Kidney epithelial cell (primary cell): ENCODE measurements around the gene SLC45A2. TPM values are rescaled to one million over a fixed set of nuclear protein-coding genes. Genes with fewer than 3 reads are reported as not detected.

Source experiments
- DNase-seq: peaks from one replicate; pipeline ENCODE4 v3.0.0-alpha.2; 2010; ENCODE audit warnings: low read depth
- H3K27me3 ChIP-seq: 2 replicates; pipeline ENCODE4 v1.6.0; 2011; ENCODE audit warnings: low read length; ENCODE audit not compliant: control insufficient read depth, insufficient read depth
- H3K36me3 ChIP-seq: 2 replicates; pipeline ENCODE4 v1.5.1; 2011; ENCODE audit warnings: low read length; ENCODE audit not compliant: control insufficient read depth, insufficient read depth
- H3K4me3 ChIP-seq: 2 replicates; pipeline ENCODE4 v1.5.1; 2011; ENCODE audit warnings: low read depth, mild to moderate bottlenecking, control low read depth, low read length
- total RNA-seq: library from RNA; depleted of rRNA; stranded (reverse); fragments of >200 nt; gene quantifications from 2 replicates; pipeline ENCODE4 v1.2.3, GENCODE V29; 2015
- TF ChIP-seq, protein P1 (sequence below): IDR thresholded peaks from 2 replicates; pipeline ENCODE4 v1.5.1; 2011; ENCODE audit warnings: mild to moderate bottlenecking, moderate library complexity, low read length, control low read depth, inconsistent platforms; ENCODE audit not compliant: insufficient read depth, poor library complexity, severe bottlenecking

Gene SLC45A2
- total RNA-seq, 1 donor from 2014 or later: not detected

DNA sequence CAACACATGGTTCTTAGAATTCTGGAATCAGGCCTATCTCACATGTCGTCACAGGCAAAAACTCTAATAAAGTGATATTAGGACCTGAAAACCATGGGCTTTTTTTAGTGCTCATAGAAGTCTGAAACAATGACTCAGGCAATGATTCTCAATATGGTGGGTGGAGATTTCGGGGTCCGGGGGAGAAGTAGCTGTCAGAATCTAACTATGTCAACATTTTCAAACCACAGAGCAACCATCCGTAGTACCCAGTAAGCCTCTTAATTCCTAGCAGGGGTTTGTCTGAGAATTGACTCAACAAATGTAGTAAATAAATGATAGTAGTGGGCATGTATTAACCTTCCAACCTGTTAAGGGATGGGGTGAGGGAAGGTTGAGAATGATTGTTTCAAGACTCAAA, 20.7 kb upstream of the SLC45A2 start:
- TF ChIP-seq, protein P1, sequence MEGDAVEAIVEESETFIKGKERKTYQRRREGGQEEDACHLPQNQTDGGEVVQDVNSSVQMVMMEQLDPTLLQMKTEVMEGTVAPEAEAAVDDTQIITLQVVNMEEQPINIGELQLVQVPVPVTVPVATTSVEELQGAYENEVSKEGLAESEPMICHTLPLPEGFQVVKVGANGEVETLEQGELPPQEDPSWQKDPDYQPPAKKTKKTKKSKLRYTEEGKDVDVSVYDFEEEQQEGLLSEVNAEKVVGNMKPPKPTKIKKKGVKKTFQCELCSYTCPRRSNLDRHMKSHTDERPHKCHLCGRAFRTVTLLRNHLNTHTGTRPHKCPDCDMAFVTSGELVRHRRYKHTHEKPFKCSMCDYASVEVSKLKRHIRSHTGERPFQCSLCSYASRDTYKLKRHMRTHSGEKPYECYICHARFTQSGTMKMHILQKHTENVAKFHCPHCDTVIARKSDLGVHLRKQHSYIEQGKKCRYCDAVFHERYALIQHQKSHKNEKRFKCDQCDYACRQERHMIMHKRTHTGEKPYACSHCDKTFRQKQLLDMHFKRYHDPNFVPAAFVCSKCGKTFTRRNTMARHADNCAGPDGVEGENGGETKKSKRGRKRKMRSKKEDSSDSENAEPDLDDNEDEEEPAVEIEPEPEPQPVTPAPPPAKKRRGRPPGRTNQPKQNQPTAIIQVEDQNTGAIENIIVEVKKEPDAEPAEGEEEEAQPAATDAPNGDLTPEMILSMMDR: no peak
- H3K36me3 ChIP-seq: peaks cover 1% of the 10 kb centered on the region
- no peak overlapping the region for H3K4me3 ChIP-seq
- peak; percentile 74 for DNase-seq
- no peaks in the 10 kb centered on the region for H3K27me3 ChIP-seq

GRCh38 chr5:34003941-34004340, 19.4 kb upstream of the SLC45A2 start:
- Histone ChIP-seq H3K36me3 (peaks cover 1% of the 10 kb centered on the region), H3K27me3 (no peaks in the 10 kb centered on the region), H3K4me3 (no peak overlapping the region)
- DNase-seq: no peak
- TF ChIP-seq, protein P1: no peak

DNA sequence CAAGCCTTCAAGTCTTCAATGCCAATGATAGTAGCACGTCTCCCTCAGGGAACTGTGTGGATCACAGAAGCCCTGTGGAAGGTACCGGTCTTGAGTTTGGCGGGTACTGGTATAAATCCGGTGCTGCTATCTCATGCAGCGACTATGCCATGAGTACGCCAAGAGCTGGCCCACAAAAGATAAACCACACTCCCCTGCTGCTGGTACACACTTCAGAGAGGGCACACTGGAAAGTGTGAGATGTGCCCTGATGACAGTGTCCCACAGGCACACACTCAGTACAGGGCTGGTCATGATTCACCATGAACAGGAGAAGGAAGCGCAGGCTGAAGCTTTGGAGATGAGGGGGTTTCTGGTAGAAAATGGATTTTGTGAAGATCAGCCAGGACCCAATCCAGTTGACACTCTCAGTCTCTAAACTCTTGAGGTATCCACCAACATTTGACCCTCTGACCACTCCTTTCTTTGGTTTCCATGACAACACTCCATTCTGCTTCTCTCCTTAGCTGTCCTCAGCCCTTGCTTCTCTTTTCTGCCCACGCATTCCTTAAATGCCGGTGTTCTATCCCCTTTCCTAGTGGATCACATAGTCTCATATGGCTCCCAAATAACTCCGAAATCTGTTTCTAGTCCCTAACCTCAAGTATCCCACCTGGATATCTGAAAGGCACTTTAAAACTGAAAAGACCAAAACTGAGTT, 18.3 kb upstream of the SLC45A2 start:
- H3K4me3 ChIP-seq: no peak overlapping the region
- peaks cover 1% of the 10 kb centered on the region for H3K36me3 ChIP-seq
- TF ChIP-seq, protein P1: no peak
- no peaks in the 10 kb centered on the region for H3K27me3 ChIP-seq
- no peak for DNase-seq

DNA sequence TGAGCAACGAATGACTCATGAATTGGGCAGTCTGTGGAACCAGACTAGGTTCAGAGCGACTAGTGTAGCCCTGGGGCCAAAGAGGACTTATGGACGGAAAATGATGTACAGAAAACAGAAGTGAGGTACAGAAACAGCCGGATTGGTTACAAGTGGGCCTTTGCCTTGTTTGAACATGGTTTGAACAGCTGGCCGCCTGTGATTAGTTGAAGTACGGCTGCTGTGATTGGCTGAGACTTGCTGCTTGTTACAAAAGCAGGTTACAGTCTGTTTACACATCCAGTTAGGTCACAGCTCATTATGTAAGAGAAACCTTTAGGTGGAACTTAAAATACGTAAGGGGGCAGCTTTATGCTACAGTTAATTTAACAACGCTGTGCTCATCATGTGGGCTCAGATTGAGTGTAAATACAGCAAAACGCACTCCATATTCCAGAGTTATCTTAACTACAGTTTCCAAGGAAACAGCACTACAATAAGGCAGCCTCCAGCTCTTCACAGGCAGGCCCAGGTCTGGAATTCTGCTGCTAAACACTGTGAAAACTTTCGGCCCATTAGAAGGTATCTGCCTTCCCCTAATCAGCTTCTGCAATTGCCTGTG, 16.8 kb upstream of the SLC45A2 start:
- peak; percentile 39 for DNase-seq
- H3K4me3 ChIP-seq: no peak overlapping the region
- H3K27me3 ChIP-seq: no peaks in the 10 kb centered on the region
- TF ChIP-seq, protein P1: no peak
- H3K36me3 ChIP-seq: peaks cover 1% of the 10 kb centered on the region

DNA sequence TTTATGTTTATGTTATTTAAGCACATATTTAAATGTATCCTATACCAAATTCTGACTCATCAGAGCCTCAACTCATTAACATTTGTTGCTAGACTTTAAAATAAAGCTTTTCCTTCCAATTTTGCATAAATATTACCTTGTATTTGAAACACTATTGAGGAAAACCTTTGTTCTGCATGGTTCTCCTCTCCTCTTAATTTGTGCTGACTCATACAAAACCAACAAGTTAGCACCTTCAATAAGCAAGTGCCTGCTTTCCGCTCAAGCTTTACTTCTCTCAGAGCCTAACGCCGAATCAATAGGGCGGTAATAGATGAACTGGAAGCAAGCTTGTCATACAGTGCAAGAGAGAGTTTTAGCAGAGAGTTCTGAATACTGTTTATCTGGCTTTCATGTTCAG, 15.5 kb upstream of the SLC45A2 start:
- H3K4me3 ChIP-seq: no peak overlapping the region
- DNase-seq: no peak
- H3K27me3 ChIP-seq: no peaks in the 10 kb centered on the region
- H3K36me3 ChIP-seq: peaks cover 1% of the 10 kb centered on the region
- TF ChIP-seq, protein P1: no peak
